ENCODE data around the gene APCDD1L. TPM values are rescaled to one million over a fixed set of nuclear protein-coding genes. Genes with fewer than 3 reads are reported as not detected.

The APCDD1L gene
- total and polyA plus RNA-seq, 2 of the 8 experiments (the other 6 are each of a cell fraction or from before 2014, with no cell fraction given) = 0.83 to 3.1 TPM

DNA sequence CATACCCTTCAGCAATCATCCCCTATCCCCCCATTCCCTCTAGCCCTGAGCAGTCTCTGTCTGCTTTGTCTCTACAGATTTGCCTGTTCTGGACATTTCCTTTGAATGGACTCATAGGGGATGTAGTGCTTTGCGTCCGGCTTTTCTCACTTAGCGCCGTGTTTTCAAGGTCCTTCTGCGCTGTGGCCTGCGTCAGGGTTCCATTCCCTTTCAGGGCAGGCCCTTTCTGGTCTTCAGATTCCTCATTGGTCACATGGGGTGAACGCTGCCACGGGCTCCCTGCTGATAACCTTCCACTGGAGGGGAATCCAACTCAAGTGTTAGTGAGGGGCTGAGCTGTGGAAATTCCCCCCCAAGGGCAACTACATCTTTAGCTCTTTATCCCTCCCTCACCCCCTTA, 36.4 kb upstream of the APCDD1L start:
- Histone ChIP-seq H3K79me1 (ENCODE audit: low read depth, low read length) (no peaks in the 10 kb centered on the region), H4K8ac (ENCODE audit: extremely low read depth, insufficient read depth, low read length) (no peak overlapping the region), H3K4me1 (replicated peaks in 1 of 4; ENCODE audit: control insufficient read depth in 3 of 4, insufficient read depth in 4 of 4, low read length in 3 of 4) (no peaks in the 10 kb centered on the region), H3K27me3 (replicated peaks in 1 of 4; ENCODE audit: control insufficient read depth in 3 of 4, extremely low read depth in 1 of 4, insufficient read depth in 3 of 4, low read length in 3 of 4) (no peaks in the 10 kb centered on the region), H2AK5ac (ENCODE audit: low read depth, low read length) (no peak overlapping the region), H2BK20ac (ENCODE audit: low read length) (no peak overlapping the region), H2BK120ac (replicated peaks; ENCODE audit: low read depth, low read length) (no peak overlapping the region), H4K20me1 (replicated peaks in 1 of 2; ENCODE audit: control insufficient read depth in 1 of 2, insufficient read depth in 2 of 2, low read length in 2 of 2) (no peaks in the 10 kb centered on the region), H3K23me2 (ENCODE audit: low read depth, low read length) (no peaks in the 10 kb centered on the region), H3K9me3 (ENCODE audit: insufficient read depth in 2 of 2, low read depth in 1 of 2, low read length in 1 of 2) (no peaks in the 10 kb centered on the region), H2BK15ac (ENCODE audit: low read length) (no peak overlapping the region), H3K23ac (ENCODE audit: insufficient read length) (no peak overlapping the region), H2BK5ac (ENCODE audit: low read depth, low read length) (no peak overlapping the region), H3K9ac (replicated peaks in 1 of 4; ENCODE audit: extremely low read depth in 1 of 4, low read depth in 3 of 4, low read length in 3 of 4) (no peak overlapping the region), H4K5ac (ENCODE audit: insufficient read length, low read depth, low read length) (no peak overlapping the region), H4K91ac (replicated peaks; ENCODE audit: insufficient read length, low read length) (no peak overlapping the region), H2BK12ac (ENCODE audit: low read depth, low read length) (no peak overlapping the region), H2AFZ (ENCODE audit: low read length) (no peak overlapping the region), H3K4me2 (ENCODE audit: insufficient read depth in 1 of 2, low read depth in 2 of 2, low read length in 2 of 2) (no peak overlapping the region), H3K56ac (replicated peaks; ENCODE audit: insufficient read length, low read depth, low read length) (no peak overlapping the region), H3K14ac (ENCODE audit: insufficient read length) (no peak overlapping the region), H3K27ac (ENCODE audit: low read depth, low read length) (no peak overlapping the region), H3K4ac (replicated peaks; ENCODE audit: insufficient read length, low read depth, low read length) (no peak overlapping the region), H3K36me3 (ENCODE audit: control insufficient read depth in 2 of 4, insufficient read depth in 4 of 4, low read length in 3 of 4) (no peaks in the 10 kb centered on the region), H3K18ac (ENCODE audit: extremely low read depth, low read length) (no peak overlapping the region), H3K79me2 (ENCODE audit: control insufficient read depth in 1 of 2, insufficient read depth in 2 of 2, low read length in 2 of 2) (no peaks in the 10 kb centered on the region), H3K4me3 (ENCODE audit: extremely low read depth in 1 of 4, insufficient read depth in 2 of 4, low read depth in 3 of 4, low read length in 4 of 4) (no peak overlapping the region)
- ChIA-PET POLR2A (ENCODE audit: partially characterized antibody) (no interaction called here), CTCF (ENCODE audit: partially characterized antibody) (interaction anchor here (1.0 to 1.3 kb wide), 2 partner anchors 15 to 151 kb away, joined by 4 read pairs; no protein-coding TSS in a partner anchor)
- FAIRE-seq (no peak), DNase-seq (ENCODE audit: low read depth in 1 of 2, low spot score in 2 of 2) (peak in 1 of 2 experiments; percentile 20)
- no peak for TF ChIP-seq RAD21 (IDR thresholded peaks at IDR 0.05 in 1 of 2, conservative IDR thresholded peaks at IDR 0.05 in 1 of 2; ENCODE audit: low read depth in 2 of 2, low read length in 2 of 2)
- TF ChIP-seq CEBPB (IDR thresholded peaks at IDR 0.05; ENCODE audit: low read depth, low read length) = no peak
- TF ChIP-seq, protein P1, sequence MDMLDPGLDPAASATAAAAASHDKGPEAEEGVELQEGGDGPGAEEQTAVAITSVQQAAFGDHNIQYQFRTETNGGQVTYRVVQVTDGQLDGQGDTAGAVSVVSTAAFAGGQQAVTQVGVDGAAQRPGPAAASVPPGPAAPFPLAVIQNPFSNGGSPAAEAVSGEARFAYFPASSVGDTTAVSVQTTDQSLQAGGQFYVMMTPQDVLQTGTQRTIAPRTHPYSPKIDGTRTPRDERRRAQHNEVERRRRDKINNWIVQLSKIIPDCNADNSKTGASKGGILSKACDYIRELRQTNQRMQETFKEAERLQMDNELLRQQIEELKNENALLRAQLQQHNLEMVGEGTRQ (IDR thresholded peaks at IDR 0.05; ENCODE audit: low read length) = no peak
- no peak for TF ChIP-seq CHD2 (IDR thresholded peaks at IDR 0.05; ENCODE audit: low read length)
- no peak for TF ChIP-seq SP1 (IDR thresholded peaks at IDR 0.05; ENCODE audit: low read depth, low read length)
- 91% methylated on average over 8 of the region's 8 CpGs; no CpG with 5 or more reads in 1 of the 2 experiments for WGBS, 2 experiments (ENCODE audit: extremely low coverage in 1 of 2, insufficient coverage in 1 of 2, insufficient read length in 1 of 2, insufficient replicate concordance in 2 of 2, low coverage in 1 of 2, low lambda C conversion rate in 2 of 2, missing lambda C conversion rate in 1 of 2)
